ENCODE measurements around the gene PSAP.
"Not testable (repeated sequence)": the region's sequence is repeated elsewhere in the genome, so short reads cannot be mapped to it uniquely, and the experiment has no call there.

Gene PSAP

GRCh38 chr10:71850743-71851464 lies at the start of gene PSAP:
TSS of gene PSAP (minus strand) at chr10:71851251. CDS start at chr10:71851221, 30 bp downstream.
- FAIRE-seq: peak; percentile 99

GRCh38 chr10:71900441-71901180 lies 49.6 kb upstream of the PSAP start:
- FAIRE-seq: no peak

GRCh38 chr10:71899665-71900412 lies 48.8 kb upstream of the PSAP start:
- FAIRE-seq: no peak

GRCh38 chr10:71898346-71898745 lies 47.3 kb upstream of the PSAP start:
- not testable (repeated sequence) for FAIRE-seq

GRCh38 chr10:71893920-71894319 lies 42.9 kb upstream of the PSAP start:
- no peak for FAIRE-seq

- no peak for FAIRE-seq
These were observed 42.3 kb upstream of the PSAP start for GRCh38 chr10:71893258-71893815.

- FAIRE-seq: no peak
These were observed 40.4 kb upstream of the PSAP start for GRCh38 chr10:71891437-71891836.

- no peak for FAIRE-seq
These were observed 38.4 kb upstream of the PSAP start for GRCh38 chr10:71889388-71889987.

- no peak for FAIRE-seq
These were observed 37.8 kb upstream of the PSAP start for GRCh38 chr10:71888623-71889387.

GRCh38 chr10:71888248-71888622 lies 37.2 kb upstream of the PSAP start:
- FAIRE-seq: no peak

- FAIRE-seq: no peak
These were observed 36.7 kb upstream of the PSAP start for GRCh38 chr10:71887743-71888142.

GRCh38 chr10:71882813-71883659 lies 32.0 kb upstream of the PSAP start:
- FAIRE-seq: no peak

- FAIRE-seq: no peak
These were observed 30.8 kb upstream of the PSAP start for GRCh38 chr10:71881647-71882355.

- FAIRE-seq: not testable (repeated sequence)
These were observed 30.2 kb upstream of the PSAP start for GRCh38 chr10:71881307-71881624.

- no peak for FAIRE-seq
These were observed 29.6 kb upstream of the PSAP start for GRCh38 chr10:71880425-71881306.

GRCh38 chr10:71878327-71879034 lies 27.4 kb upstream of the PSAP start:
- FAIRE-seq: no peak

- FAIRE-seq: no peak
These were observed 26.8 kb upstream of the PSAP start for GRCh38 chr10:71877821-71878220.

GRCh38 chr10:71874680-71875354 lies 23.8 kb upstream of the PSAP start:
- not testable (repeated sequence) for FAIRE-seq

Measured in A204.1 (cell line).